GM21576 (cell line): ENCODE measurements around the gene CD247.

Experiments used
- ATAC-seq: cut with Tn5 transposase; IDR thresholded peaks from one replicate; pipeline ENCODE4 v1.9.1; 2021; ENCODE audit warnings: mild to moderate bottlenecking, moderate library complexity; ENCODE audit not compliant: unreplicated experiment

CD247 gene

GRCh38 chr1:167419245-167419644, 99.1 kb downstream of the CD247 start:
- no peak for ATAC-seq

- ATAC-seq, result no peak
These were observed 99.9 kb downstream of the CD247 start for GRCh38 chr1:167418391-167418790.

GRCh38 chr1:167416506-167416905, 101.8 kb downstream of the CD247 start:
- ATAC-seq, result no peak

GRCh38 chr1:167413328-167413727, 105.0 kb downstream of the CD247 start:
- ATAC-seq, result no peak

- no peak for ATAC-seq
These were observed 105.4 kb downstream of the CD247 start for GRCh38 chr1:167412920-167413319.

GRCh38 chr1:167412072-167412471, 106.3 kb downstream of the CD247 start:
- no peak for ATAC-seq

- no peak for ATAC-seq
These were observed 109.1 kb downstream of the CD247 start for GRCh38 chr1:167409183-167409582.

- ATAC-seq, result no peak
These were observed 110.0 kb downstream of the CD247 start for GRCh38 chr1:167408355-167408754.

GRCh38 chr1:167404908-167405307, 113.4 kb downstream of the CD247 start:
- ATAC-seq, result no peak

- ATAC-seq, result no peak
These were observed 114.0 kb downstream of the CD247 start for GRCh38 chr1:167404161-167404888.

GRCh38 chr1:167401260-167401873, 117.0 kb downstream of the CD247 start:
- ATAC-seq, result no peak

- no peak for ATAC-seq
These were observed 117.9 kb downstream of the CD247 start for GRCh38 chr1:167400359-167400953.

- ATAC-seq, result no peak
These were observed 126.1 kb downstream of the CD247 start for GRCh38 chr1:167392200-167392696.

GRCh38 chr1:167388976-167389375, 129.4 kb downstream of the CD247 start:
- ATAC-seq, result no peak

GRCh38 chr1:167387251-167387910, 130.9 kb downstream of the CD247 start:
- ATAC-seq, result no peak
